GM19463 (cell line): ENCODE results near the gene TBCD.

ENCODE experiments used
- ATAC-seq: cut with Tn5 transposase; IDR thresholded peaks from one replicate; pipeline ENCODE4 v1.9.1; 2021; ENCODE audit warnings: mild to moderate bottlenecking, moderate library complexity; ENCODE audit not compliant: unreplicated experiment

The TBCD gene

GRCh38 chr17:82881900-82882714, 130.2 kb downstream of the TBCD start:
- no peak for ATAC-seq

- no peak for ATAC-seq
Observed at GRCh38 chr17:82882715-82883418, 131.0 kb downstream of the TBCD start.

- no peak for ATAC-seq
Observed at GRCh38 chr17:82883419-82884031, 131.7 kb downstream of the TBCD start.

GRCh38 chr17:82884341-82884969, 132.6 kb downstream of the TBCD start:
- ATAC-seq = no peak

- ATAC-seq = no peak
Observed at GRCh38 chr17:82884970-82885353, 133.1 kb downstream of the TBCD start.

- ATAC-seq = no peak
Observed at GRCh38 chr17:82887255-82888164, 135.6 kb downstream of the TBCD start.

GRCh38 chr17:82888583-82889495, 137.0 kb downstream of the TBCD start:
- ATAC-seq = no peak

GRCh38 chr17:82889496-82890338, 137.9 kb downstream of the TBCD start:
- ATAC-seq = no peak

GRCh38 chr17:82890339-82890730, 138.5 kb downstream of the TBCD start:
- ATAC-seq = no peak

GRCh38 chr17:82890926-82891678, 139.2 kb downstream of the TBCD start:
- ATAC-seq = no peak

- ATAC-seq = no peak
Observed at GRCh38 chr17:82891911-82892310, 140.0 kb downstream of the TBCD start.

- no peak for ATAC-seq
Observed at GRCh38 chr17:82892899-82893565, 141.2 kb downstream of the TBCD start.

- no peak for ATAC-seq
Observed at GRCh38 chr17:82893779-82894178, 141.9 kb downstream of the TBCD start.

GRCh38 chr17:82894389-82894788, 142.5 kb downstream of the TBCD start:
- no peak for ATAC-seq

GRCh38 chr17:82895087-82895486, 143.2 kb downstream of the TBCD start:
- no peak for ATAC-seq

- ATAC-seq = no peak
Observed at GRCh38 chr17:82896071-82897000, 144.5 kb downstream of the TBCD start.
